K562 (cell line): ENCODE measurements around the gene AIFM3. TPM values are rescaled to one million over a fixed set of nuclear protein-coding genes. Genes with fewer than 3 reads are reported as not detected.

Experiments
- CREBBP ChIP-seq: IDR thresholded peaks from one replicate; pipeline ENCODE4 v1.6.1; 2012; ENCODE audit warnings: low read depth, mild to moderate bottlenecking, control low read depth, inconsistent platforms, low read length
- CXXC5 ChIP-seq: fragments of 250-450 bp; sonication (Bioruptor Pico); IDR thresholded peaks from 2 replicates; pipeline ENCODE4 v1.8.0; 2022; ENCODE audit warnings: inconsistent platforms, mild to moderate bottlenecking, moderate library complexity
- DNMT1 ChIP-seq: fragments of 450-650 bp; IDR thresholded peaks from 2 replicates; pipeline ENCODE4 v1.6.1; 2016; ENCODE audit warnings: antibody characterized with exemption, mild to moderate bottlenecking
- E4F1 ChIP-seq: fragments of 250-450 bp; sonication (Bioruptor Pico); IDR thresholded peaks from 2 replicates; pipeline ENCODE4 v1.5.0; 2021; ENCODE audit warnings: mild to moderate bottlenecking, borderline replicate concordance
- MAFG ChIP-seq: fragments of 450-650 bp; conservative IDR thresholded peaks from 2 replicates; pipeline ENCODE4 v1.6.1; 2016; ENCODE audit warnings: missing genetic modification characterization, missing compliant biosample characterization
- RFX5 ChIP-seq: IDR thresholded peaks from 2 replicates; pipeline ENCODE4 v1.6.1; 2011; ENCODE audit warnings: low read depth, mild to moderate bottlenecking, improper control_type of control experiment, low read length
- SMC3 ChIP-seq: conservative IDR thresholded peaks from 2 replicates; pipeline ENCODE4 v1.6.1; 2011; ENCODE audit warnings: low read depth, low read length, improper control_type of control experiment; ENCODE audit not compliant: insufficient read depth
- ZNF274 ChIP-seq: IDR thresholded peaks from 2 replicates; pipeline ENCODE4 v1.6.1; 2011; ENCODE audit warnings: low read depth, mild to moderate bottlenecking, low read length, moderate library complexity, borderline replicate concordance
- ZNF407 ChIP-seq: fragments of 450-650 bp; IDR thresholded peaks from 2 replicates; pipeline ENCODE4 v1.6.1; 2016; ENCODE audit warnings: low read depth
- ZNF583 ChIP-seq: fragments of 250-450 bp; sonication (Bioruptor Pico); IDR thresholded peaks from 2 replicates; pipeline ENCODE4 v1.4.0; 2020
- ZNF77 ChIP-seq: fragments of 250-450 bp; sonication (Bioruptor Pico); IDR thresholded peaks from 2 replicates; pipeline ENCODE4 v1.5.0; 2020
- polyA plus RNA-seq, 8 experiments: library from polyadenylated mRNA; depleted of rRNA in 4 of 8; stranded (reverse) in 5 of 8; unstranded in 3 of 8; fragments of >200 nt; fragmentation: Nextera tagmentation in 2 of 8; fragmentation: Illumina TruSeq in 1 of 8; extraction: Ambion mirVana in 2 of 8; extraction: Trizol in 1 of 8; gene quantifications; 2 replicates each; pipeline versions ENCODE4 v1.2.1 to v1.2.3, GENCODE V29; 2011 to 2014; ENCODE audit warnings: inconsistent platforms in 1 of 8, missing spikeins in 1 of 8
- total RNA-seq, 7 experiments: library from RNA; depleted of rRNA in 6 of 7; stranded (reverse); fragments of >200 nt in 6 of 7; fragmentation: Illumina TruSeq in 2 of 7; extraction: Trizol in 2 of 7; gene quantifications; 2 replicates each; pipeline versions ENCODE4 v1.2.1 to v1.2.3, GENCODE V29; 2011 to 2021; ENCODE audit warnings: low replicate concordance in 1 of 7
- TF ChIP-seq, protein P1 (sequence below): sonication (generic); formaldehyde crosslinking; IDR thresholded peaks from 2 replicates; pipeline ENCODE4 v1.8.1; 2023; ENCODE audit warnings: mild to moderate bottlenecking, missing genetic modification reagents
- TF ChIP-seq, protein P2 (sequence below): sonication (generic); formaldehyde crosslinking; IDR thresholded peaks from 2 replicates; pipeline ENCODE4 v1.8.1; 2023; ENCODE audit warnings: mild to moderate bottlenecking, missing genetic modification reagents

The AIFM3 gene
- total and polyA plus RNA-seq, 9 of the 15 experiments (the other 6 are each of a cell fraction or from before 2014, with no cell fraction given): 0.03 to 0.20 (median 0.07) TPM; not detected in 1

GRCh38 chr22:20940186-20940651 lies 26.8 kb upstream of the AIFM3 start (continued):
- TF ChIP-seq ZNF407 (no peak), DNMT1 (peak; percentile 24; the same call in 1 of the 2 replicates), RFX5 (no peak), CXXC5 (no peak), CREBBP (no peak), ZNF77 (no peak), ZNF274 (no peak), SMC3 (no peak), MAFG (tag) (no peak), ZNF583 (CRISPR knock-in tag) (no peak), E4F1 (no peak)
- TF ChIP-seq, protein P1, sequence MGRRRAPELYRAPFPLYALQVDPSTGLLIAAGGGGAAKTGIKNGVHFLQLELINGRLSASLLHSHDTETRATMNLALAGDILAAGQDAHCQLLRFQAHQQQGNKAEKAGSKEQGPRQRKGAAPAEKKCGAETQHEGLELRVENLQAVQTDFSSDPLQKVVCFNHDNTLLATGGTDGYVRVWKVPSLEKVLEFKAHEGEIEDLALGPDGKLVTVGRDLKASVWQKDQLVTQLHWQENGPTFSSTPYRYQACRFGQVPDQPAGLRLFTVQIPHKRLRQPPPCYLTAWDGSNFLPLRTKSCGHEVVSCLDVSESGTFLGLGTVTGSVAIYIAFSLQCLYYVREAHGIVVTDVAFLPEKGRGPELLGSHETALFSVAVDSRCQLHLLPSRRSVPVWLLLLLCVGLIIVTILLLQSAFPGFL (CRISPR knock-in tag): 0 out of 2 replicates have a peak, but pooled peaks have one; percentile 63
- TF ChIP-seq, protein P2, sequence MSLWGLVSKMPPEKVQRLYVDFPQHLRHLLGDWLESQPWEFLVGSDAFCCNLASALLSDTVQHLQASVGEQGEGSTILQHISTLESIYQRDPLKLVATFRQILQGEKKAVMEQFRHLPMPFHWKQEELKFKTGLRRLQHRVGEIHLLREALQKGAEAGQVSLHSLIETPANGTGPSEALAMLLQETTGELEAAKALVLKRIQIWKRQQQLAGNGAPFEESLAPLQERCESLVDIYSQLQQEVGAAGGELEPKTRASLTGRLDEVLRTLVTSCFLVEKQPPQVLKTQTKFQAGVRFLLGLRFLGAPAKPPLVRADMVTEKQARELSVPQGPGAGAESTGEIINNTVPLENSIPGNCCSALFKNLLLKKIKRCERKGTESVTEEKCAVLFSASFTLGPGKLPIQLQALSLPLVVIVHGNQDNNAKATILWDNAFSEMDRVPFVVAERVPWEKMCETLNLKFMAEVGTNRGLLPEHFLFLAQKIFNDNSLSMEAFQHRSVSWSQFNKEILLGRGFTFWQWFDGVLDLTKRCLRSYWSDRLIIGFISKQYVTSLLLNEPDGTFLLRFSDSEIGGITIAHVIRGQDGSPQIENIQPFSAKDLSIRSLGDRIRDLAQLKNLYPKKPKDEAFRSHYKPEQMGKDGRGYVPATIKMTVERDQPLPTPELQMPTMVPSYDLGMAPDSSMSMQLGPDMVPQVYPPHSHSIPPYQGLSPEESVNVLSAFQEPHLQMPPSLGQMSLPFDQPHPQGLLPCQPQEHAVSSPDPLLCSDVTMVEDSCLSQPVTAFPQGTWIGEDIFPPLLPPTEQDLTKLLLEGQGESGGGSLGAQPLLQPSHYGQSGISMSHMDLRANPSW (CRISPR knock-in tag): no peak
